Measurements from ENCODE around the gene CLDN6.

Gene CLDN6

DNA sequence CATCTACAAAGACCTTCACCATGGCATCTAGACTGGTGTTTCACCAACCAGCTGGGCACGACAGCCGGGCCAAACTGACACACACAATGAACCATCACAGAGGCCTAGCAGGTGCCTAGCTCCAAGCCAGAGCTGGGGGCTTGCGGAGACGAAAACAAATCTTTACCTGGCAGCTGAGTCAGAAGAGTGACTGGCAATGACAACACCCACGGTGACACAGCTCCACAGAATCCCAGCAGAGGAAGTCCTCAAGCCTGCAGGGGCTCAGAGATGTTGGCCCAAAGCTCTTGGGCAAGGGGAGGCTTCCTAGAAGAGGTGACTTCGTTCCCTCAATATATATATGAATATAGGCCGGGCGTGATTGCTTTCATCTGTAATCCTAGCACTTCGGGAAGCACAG is 33.5 kb upstream of the CLDN6 start:
- no peak for DNase-seq (ENCODE audit: low spot score)

DNA sequence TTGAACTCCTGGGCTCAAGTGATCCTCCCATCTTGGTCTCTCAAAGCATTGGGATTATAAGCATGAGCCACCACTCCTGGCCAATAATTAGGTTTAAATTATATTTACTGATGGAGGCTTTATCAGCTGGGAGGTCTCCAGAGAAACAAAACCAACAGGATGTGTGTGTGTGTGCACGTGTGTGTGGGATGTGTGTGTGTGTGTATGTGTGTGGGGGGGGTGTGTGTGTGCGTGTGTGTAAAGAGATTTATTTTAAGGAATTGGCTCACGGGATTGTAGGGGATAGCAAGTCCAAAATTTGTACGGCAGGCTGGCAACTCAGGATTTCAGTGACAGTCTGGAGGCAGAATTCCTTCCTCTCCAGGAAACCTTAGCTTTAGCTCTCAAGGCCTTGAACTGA is 33.0 kb upstream of the CLDN6 start:
- no peak for DNase-seq (ENCODE audit: low spot score)

DNA sequence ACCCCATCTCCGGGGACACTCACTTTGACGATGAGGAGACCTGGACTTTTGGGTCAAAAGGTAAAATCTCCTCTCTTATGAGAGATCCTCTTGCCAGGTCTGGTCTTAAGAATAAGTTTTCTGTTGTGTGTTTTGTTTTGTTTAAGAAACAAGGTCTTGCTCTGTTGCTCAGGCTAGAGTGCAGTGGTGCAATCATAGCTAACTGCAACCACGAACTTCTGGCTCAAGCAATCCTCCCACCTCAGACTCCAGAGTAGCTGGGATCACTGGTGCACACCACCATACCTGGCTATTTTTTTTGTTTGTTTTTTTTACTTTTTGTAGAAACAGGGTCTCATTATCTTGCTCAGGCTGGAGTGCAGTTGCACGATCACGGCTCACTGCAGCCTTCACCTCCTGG is 32.5 kb upstream of the CLDN6 start:
- DNase-seq (ENCODE audit: low spot score), result no peak

DNA sequence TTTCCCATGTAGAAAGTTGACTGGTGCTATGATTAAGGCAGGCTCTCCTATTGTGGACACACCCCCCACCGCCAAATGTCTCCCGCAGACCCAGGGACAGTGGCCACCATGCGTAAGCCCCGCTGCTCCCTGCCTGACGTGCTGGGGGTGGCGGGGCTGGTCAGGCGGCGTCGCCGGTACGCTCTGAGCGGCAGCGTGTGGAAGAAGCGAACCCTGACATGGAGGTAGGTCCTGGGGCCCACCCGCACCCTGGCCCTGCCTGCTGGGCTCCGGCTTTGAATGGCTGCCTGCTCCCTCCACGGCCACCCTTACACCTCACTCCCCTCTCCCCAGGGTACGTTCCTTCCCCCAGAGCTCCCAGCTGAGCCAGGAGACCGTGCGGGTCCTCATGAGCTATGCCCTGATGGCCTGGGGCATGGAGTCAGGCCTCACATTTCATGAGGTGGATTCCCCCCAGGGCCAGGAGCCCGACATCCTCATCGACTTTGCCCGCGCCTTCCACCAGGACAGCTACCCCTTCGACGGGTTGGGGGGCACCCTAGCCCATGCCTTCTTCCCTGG is 32.0 kb upstream of the CLDN6 start:
- no peak for DNase-seq (ENCODE audit: low spot score)

GRCh38 chr16:3047387-3047720 is 29.4 kb upstream of the CLDN6 start:
- no peak for DNase-seq (ENCODE audit: low spot score)

- no peak for DNase-seq (ENCODE audit: low spot score)
Measured at GRCh38 chr16:3046641-3047386, 28.8 kb upstream of the CLDN6 start.

- peak; percentile 52 for DNase-seq (ENCODE audit: low spot score)
Measured at GRCh38 chr16:3045758-3046640, 28.0 kb upstream of the CLDN6 start, which contains the start of gene MMP25. TSS of gene MMP25 (plus strand) at chr16:3046561. CDS start at chr16:3046918, 357 bp downstream.

GRCh38 chr16:3044708-3045107 is 26.7 kb upstream of the CLDN6 start:
- DNase-seq (ENCODE audit: low spot score), result no peak

DNA sequence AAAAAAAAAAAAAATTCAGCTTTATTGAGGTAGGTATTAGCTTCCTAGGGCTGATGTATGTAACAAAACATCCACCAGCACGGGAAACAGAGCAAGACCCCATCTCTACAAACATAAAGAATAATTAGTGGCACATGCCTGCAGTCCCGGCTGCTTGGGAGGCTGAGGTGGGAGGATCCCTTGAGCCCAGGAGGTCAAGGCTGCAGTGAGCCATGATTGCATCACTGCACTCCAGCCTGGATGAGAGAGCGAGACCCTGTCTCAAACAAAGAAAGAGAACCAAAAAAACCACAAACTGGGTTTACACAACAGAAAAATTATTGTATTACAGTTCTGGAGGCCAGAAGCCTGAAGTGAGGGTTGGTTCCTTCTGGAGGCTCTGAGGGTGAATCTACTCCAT is 24.4 kb upstream of the CLDN6 start:
- DNase-seq (ENCODE audit: low spot score), result no peak

GRCh38 chr16:3038896-3039295 is 20.9 kb upstream of the CLDN6 start:
- DNase-seq (ENCODE audit: low spot score), result no peak

GRCh38 chr16:3038256-3038655 is 20.3 kb upstream of the CLDN6 start:
- DNase-seq (ENCODE audit: low spot score), result no peak

GRCh38 chr16:3036726-3037315 is 18.8 kb upstream of the CLDN6 start, which contains the start of gene BICDL2:
TSS of gene BICDL2 (minus strand) at chr16:3036944. CDS start at chr16:3035496, 1,448 bp downstream.
- no peak for DNase-seq (ENCODE audit: low spot score)

DNA sequence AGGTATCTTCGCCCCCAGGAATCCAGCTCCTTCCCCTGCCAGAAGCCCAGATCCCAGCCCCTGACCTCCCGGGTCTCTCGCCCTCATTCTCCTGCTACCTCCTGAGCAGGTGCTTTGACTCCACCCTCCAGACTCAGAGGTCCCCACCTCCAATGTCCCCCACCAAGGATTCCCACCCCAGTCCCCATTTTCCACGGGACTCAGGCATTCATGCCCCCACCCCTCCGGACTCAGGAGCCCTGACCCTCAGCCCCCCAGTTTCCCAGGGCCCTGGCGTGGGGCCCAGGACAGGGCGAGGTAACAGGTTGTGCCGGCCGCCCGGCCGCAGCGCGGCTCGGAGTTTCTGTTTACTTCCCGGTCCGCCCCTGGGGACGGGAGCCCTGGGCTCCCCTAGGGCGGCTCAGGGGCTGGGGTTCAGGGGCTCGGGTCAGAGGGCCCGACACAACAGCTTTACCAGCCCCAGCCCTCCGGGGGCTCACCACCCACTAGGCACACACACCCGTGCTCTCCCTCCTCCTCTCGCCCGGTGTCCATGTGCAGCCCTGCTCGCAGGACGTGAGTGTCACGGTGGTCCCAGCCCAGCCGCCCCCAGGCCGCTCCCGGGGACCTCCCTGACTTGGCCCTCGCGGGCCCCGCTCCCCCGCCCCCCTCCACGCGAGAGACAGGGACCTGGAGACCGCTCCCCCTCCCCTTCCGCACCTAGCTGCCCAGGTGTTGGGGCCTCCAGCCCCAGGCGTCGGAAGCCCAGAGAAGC is 18.2 kb upstream of the CLDN6 start:
- no peak for DNase-seq (ENCODE audit: low spot score)

DNA sequence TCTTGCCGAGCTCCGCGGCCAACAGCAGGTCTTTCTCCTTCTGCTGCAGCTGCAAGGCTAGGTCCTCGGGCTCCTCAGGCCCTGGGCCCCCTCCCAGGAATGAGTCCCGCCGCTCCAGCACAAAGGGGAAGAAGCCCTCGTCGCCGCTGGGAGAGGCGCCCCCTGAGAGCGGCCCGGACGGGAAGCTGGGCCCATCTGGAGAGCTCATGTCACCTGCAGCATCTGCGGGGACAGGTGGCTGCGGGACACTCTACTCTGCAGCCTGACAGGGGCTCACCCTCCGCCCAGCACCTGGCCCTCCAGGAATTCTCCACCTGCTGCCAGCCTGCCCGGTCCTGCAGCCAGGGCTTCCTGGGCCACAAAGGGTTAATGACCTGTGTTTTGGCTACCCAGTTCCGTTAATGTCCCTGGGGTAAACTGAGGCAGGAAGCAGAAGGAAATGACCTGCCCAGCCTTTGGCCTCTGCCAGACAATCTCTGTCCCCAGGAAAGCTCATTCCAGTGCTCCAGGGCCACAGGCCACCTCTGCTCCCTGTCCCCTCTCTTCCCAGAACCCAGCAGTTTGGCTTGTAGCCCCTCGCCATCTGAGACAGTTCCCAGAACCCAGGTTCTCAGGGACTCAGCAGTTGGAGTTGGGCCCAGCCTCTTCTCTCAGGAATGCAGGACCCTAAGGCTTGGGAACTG is 17.4 kb upstream of the CLDN6 start:
- DNase-seq (ENCODE audit: low spot score), result no peak

DNA sequence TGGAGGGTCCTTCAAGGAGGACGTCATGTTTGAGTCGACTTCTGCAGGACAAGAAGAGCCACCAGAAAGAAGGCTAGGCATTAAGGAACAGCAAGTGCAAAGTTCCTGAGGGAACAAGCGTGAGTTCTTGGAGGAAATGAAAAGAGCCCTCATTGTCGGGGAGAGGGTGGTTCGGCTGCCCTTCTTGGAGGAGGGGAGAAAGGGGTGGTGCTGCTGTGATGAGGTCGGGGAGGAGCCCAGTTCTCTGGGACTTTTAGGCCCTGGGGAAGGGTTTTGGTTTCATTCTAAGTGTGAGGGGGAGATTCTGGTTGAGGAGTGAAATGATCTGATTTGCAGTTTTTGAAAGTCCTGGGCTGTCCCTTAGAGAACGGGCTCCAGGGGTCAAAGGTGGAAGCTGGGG is 14.6 kb upstream of the CLDN6 start:
- no peak for DNase-seq (ENCODE audit: low spot score)

DNA sequence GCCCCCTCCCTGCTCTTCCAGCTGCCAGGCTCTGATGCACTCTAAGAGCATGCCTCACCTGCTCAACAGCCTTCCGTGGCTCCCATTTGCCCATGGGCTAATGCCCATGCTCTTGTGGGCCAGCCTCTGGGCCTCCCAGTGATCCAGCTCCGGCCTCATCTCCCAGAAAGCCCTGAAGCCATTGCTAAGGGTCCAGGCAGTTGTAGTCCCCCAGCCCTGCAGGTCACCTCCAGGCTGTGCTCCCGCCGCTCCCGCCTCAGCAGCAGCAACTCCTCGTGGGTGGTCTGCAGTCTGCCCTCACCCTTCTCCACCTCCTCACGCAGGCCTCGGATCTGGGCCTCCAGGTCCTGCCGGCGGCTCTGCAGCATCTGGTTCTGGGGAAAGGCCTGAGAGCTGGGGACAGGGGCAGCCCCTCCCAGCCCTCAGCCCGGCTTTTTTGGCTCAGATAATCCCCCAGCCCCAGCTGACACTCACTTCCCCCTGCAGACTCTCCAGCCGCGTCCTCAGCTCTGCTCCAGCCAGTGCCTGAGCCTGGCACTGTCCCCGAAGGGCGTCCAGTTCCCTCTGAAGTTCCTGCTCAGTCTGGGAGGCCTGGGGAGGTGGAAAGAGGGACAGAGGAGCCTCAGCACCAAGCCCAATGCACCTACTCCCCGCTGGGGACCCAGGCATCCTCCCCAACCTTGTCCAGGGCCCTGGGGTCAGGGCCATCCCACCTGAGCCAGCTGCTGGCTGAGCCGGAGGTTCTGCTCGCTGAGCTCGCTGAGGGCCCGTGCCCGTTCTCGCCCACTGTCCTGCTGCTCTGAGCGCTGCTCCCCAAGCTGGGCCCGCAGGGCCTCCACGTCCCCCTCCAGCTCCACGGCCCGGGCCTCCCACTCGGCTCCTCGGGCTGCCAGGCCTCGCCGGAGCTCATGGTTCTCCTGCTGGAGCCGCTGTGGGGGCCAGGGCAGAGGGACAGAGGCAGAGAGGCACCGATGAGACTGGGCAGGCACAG is 12.5 kb upstream of the CLDN6 start:
- DNase-seq (ENCODE audit: low spot score), result no peak

DNA sequence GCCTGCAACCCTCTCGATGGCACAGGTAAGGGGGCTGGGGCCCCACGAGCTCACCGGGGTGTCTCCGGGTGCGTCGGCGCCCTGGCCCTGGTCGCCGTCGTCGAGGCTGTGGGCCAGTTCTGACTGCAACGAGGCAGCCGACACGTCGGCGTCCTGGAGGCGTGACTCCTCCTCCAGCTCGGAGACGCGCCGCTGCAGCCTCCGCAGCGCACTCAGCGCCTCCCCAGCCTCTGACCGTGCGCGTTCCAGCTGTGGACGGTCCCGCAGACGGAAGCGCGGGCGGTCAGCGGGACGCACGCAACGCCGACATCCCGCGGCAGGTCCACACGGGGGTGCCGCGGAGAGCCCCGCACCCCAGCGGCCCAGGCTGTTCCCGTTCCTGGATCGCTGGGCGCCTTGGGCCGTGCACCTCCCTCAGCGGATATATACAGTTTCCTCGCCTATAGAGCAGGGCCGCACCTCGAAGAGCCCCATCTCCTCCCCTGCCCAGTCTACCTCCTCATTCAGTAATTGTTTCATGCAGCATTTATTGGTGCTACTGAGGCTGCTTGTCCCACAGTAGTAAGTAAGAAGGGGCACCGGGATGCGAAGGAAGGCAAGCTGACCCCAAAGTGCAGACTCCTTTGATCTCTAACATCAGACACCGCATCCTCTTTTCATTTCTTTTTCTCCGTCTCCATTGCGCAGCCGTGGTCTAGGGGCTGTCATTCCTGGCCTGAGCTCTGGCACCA is 11.7 kb upstream of the CLDN6 start:
- DNase-seq (ENCODE audit: low spot score), result no peak

GRCh38 chr16:3028716-3029319 is 10.8 kb upstream of the CLDN6 start:
- no peak for DNase-seq (ENCODE audit: low spot score)
